ENCODE measurements around the gene C17orf50.
"Not testable (repeated sequence)": the region's sequence is repeated elsewhere in the genome, so short reads cannot be mapped to it uniquely, and the experiment has no call there.

The C17orf50 gene

DNA sequence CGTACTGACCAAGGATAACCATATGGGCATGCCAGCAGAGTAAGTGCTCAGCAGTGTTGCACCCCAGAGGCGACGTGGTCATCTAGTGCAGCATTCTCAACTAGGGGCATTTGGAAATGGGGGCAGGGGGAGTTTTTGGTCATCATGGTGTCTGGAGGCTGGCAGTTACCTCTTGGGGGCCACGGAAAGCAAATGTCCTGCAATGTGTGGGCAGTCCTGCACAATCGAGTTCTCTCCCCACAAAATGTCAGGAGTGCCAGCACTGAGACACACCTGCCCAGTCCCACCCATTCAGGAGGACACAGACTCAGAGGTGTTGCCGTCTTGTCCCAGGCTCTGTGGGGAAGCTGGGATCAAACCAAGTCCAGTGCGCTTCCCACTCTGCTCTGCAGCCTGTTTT is 26.3 kb upstream of the C17orf50 start:
- no peak for DNase-seq (ENCODE audit: low read depth, low spot score)

DNA sequence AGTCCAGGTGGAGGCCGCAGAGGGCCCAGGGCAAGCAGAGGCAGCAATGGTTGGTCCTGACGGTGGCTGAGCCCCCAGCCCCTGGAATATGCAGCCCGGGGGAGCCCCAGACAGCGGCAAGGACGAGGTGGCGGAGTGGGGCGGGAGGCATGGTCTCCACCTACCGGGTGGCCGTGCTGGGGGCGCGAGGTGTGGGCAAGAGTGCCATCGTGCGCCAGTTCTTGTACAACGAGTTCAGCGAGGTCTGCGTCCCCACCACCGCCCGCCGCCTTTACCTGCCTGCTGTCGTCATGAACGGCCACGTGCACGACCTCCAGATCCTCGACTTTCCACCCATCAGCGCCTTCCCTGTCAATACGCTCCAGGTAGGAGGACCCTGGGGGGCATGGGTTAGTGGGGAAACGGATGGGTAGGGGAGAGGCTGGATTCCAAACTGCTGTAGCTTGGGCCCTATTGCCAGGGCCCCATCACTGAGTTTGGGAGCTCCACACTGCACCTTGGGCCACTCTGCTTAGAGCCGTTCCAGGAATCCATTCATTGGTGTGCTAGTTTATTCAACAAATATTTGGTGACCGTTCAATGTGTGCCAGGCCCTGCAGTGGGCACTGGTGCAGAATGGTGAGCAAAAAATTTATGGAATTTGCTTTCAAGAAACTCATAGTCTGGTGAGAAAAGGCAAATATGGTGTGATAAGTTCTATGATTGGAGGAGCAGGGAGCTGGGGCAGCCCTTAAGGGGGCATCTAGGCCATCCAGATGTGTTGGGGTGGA is 25.5 kb upstream of the C17orf50 start:
- no peak for DNase-seq (ENCODE audit: low read depth, low spot score)

DNA sequence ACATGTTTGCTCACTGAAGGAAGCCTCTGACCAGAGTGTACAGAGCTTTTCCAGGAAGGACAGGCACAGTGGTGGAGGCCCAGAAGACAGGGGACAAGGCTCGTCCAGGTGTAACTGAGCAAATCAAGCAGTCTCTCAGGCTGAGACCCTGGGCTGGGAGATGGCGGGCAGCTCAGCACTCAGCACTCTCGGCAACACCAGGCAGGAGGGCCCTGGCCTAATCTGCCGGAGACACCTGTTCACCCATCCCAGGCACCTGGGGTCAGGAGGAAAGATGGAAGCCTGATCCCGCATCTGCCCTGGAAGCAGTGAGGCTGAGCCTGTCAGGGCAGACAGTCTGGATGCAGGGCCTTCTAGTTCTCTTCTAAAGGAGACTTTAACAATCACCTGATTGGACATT is 24.5 kb upstream of the C17orf50 start:
- DNase-seq (ENCODE audit: low read depth, low spot score), result no peak

DNA sequence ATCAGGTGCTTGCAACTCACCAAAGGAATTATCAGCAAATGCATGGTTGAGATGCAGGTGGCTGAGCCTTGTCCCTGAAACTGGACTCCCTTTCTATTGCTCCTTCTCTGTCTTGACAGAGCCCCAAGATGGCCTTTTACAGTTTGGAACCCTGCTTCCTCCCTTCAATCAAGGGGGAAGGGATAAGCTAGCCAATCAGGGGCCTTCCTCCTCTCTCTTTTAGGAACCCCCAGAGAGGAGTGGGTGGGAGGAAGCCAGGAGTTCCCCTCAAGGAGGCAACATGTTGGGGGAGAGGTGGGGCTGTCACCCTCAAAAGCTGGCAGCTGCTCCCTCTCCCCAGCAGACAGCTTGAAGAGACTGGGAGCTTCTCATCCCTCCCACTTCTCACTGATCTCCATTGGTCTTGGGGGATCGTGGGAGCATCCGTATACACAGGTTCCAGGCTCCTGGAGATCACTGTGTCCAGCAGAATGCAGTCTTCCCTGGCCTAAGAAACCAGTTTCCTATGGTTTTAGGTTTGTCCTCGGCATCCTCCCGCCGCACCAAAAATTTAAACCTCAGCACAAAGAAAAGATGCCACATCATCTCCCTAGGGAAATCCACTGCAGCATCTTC is 22.1 kb upstream of the C17orf50 start:
- DNase-seq (ENCODE audit: low read depth, low spot score), result no peak

DNA sequence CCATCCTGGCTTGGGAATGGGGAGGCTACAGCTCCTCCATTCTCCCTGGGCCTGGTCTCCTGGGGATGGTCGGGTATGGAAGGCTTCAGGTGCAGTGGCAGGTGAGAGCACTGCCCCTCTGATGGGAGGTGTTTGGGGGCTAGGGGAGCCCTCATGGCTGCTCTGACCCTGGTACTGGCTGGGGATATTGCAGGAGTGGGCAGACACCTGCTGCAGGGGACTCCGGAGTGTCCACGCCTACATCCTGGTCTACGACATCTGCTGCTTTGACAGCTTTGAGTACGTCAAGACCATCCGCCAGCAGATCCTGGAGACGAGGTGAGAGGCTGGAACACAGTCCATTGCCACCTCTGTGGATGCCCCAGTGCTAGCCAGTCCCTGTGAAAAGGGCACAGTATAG is 20.5 kb upstream of the C17orf50 start:
- no peak for DNase-seq (ENCODE audit: low read depth, low spot score)

DNA sequence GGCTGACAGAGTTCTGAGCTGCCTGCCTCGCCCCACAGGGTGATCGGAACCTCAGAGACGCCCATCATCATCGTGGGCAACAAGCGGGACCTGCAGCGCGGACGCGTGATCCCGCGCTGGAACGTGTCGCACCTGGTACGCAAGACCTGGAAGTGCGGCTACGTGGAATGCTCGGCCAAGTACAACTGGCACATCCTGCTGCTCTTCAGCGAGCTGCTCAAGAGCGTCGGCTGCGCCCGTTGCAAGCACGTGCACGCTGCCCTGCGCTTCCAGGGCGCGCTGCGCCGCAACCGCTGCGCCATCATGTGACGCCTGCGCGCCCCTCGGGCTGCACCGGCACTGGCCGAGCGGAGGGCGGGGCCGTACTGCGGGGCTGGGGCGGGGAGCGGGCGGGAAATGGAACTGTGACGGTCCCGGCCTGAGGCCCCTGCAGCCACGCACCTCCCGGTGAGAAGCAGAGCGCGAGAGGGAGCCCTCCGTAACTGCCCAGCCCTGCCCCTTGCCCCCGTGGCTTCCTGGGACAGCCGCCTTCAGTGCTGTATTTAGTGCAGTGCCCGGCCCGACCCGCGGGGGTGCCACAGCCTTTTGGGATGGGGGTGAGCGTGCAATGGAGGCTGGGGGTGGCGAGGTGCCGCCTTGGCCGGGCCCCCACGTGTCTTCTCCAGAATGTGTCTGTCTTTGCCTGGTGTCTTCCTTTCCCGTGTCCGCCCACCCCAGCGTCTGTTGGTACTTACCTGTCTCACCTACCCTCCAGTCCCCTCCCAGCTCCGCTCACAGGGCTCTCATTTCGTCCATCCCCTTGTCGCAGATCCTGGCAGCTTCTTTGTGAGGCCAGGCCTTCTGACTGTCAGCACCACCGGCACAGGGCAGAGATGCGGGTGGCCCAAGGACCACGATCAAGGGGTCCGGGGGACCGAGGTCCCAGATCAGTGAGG is 19.4 kb upstream of the C17orf50 start:
- no peak for DNase-seq (ENCODE audit: low read depth, low spot score)

DNA sequence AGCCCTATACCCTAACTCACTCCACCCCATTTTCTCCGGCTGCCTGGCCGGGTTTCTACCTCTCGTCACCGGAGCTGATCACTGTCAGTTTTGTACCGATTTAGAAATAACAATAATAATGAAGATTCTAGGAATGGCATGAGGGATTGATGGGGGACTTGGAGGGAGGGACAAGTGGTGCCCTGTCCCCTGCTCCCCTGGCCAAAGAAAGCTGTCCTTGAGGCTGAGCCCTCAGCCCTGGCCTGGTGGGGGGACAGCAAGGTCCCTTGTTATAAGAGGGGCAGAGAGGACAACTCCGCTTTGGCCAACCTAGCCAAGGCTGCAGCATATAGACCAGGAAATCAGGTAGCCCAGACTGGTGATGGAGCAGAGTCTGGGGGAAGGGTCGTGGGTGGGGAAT is 18.2 kb upstream of the C17orf50 start:
- no peak for DNase-seq (ENCODE audit: low read depth, low spot score)

DNA sequence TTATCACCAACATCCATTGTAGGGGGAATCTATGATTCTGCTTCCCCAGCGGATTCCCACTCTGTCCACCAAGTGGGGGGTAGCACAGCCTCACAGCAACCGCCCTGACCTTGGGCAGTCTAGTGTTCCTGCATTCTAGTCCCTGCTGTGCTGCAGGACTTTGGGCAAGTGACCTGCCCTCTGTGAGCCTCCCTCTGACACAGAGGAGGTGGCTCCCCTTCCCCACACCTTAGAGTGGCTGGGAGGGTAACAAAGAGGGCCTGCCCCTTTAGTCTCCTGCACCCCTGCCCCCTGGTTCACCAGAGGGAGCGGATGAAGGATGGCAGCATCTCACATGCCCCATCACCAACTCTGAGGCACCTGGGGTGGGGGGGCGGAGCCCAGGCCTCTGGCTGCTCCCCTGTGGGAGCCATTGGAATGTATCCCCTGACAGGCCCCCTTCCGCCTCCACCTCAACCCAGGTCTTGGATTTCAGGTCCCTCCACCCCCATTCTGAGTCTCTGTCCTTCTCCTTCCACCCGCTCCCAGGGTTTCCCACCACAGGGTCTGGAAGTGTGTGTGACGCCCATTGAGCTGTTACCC is 17.7 kb upstream of the C17orf50 start:
- no peak for DNase-seq (ENCODE audit: low read depth, low spot score)

DNA sequence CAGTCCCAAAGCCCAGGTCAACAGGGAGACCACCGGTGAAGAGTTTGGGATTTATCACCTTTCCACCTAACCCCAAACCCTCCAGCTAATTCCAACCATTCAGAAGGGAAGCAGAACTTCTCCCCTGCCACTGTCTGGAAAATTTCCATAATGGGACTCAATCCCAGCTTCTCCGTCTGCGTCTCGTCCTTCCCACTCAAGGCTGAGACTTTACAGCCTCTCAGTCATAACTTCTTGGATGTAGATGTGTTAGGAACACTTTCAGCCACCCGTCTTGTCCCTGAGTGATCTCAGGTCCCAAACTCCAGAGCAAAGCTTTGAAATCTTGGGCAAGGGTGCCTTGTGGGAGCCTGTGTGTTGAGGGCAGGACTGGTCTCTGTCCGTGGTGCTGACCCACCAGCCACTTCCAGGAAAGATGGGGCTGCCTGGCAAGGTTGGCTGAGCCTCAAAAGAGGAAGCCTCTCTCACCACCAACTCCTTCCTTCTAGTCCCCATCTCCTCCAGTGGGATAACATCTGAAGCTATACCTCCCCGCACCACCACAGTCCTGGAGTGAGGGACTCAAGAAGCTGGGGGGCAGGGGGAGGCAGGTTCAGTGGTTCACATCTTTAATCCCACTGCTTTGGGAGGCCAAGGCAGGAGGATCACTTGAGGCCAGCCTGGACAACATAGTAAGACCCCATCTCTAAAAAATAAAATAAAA is 16.9 kb upstream of the C17orf50 start:
- no peak for DNase-seq (ENCODE audit: low read depth, low spot score)

DNA sequence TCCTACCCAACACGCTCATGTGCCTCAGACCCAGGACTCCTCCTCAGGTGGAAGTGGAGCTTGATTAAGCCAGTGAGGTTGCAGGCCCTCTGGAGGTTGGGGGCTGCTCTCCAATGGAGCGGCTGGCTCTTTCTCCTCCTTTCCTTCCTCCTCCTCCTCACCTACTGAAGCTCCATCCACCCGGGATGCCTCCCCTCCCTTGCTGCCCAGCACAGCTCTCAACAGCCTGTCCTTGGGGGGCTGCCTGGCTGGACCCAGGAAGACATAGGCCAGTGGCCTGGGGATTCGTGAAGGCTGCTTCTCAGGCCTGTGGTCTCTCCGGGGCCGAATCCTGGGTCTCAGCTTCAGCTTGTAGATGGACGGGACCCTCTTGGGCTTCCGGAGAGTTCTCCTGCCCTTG is 15.9 kb upstream of the C17orf50 start:
- no peak for DNase-seq (ENCODE audit: low read depth, low spot score)

DNA sequence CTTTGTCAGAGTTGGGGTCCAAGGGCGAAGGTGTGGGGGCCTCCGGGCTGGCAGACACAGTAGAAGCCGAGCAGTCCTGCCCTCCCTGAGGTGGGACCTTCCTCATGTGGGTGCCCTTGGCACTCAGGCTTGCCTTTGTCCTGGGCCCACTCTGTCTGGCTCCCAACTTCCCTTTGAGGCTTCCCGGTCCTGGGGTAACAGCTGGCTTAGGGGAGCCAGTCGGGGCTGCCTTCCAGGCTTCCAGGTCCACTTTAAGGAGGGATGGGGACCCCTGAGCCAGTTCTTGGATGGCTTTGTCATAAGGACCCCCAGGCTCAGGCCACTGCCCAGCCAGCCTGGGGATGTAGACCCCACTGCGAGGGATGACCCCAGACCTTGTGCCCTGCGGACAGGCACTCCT is 15.4 kb upstream of the C17orf50 start:
- no peak for DNase-seq (ENCODE audit: low read depth, low spot score)

DNA sequence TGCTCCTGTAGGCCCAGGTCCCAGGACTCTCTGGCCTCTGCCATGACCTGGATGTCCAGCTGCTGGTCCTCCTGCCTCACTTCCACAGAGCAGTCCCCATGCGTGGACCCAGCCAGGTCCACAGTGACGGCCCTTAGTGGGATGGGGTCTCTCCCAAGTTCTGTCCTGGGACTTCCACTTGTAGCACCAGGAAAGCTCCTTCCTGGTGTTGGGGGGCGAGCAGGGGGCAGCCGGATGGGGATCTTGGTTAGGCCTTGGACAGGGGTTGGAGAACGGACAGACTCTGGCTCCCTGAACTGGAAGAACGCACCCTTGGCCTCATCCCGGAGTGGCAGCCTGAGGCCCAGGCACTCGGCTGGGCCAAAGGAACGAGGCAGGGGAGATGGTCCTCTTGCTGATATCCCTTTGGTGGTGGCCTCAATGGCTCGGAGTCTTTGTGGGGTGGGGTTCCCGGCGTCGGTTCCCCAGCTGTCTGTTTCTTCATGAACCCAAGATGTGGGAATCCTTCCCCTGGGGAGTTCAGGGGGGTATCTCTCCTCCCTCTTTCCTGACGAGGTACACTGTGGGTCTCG is 14.9 kb upstream of the C17orf50 start:
- no peak for DNase-seq (ENCODE audit: low read depth, low spot score)

DNA sequence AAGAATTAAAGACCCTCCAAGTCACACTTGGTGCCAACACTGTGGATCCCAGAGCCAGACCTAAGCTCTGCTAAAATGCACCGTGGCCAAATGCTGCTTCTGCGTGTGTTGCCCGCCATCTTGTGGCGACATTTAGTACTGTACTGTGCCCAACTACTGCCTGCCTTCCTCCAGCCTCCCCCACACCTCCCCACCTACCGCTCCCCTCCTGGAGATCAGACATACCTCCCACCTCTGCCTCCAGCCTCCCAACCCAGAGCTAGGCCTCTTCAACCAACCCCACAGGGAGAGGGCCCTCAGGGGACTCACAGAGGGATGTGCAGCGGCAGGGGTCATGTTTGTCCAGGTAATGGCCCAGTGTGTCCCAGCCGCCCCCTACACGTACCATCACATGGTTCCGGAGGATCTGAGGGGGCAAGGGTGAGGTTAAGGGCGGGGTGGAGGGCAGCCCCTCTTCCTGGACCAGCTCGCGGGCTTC is 13.1 kb upstream of the C17orf50 start:
- peak; percentile 56 for DNase-seq (ENCODE audit: low read depth, low spot score)

DNA sequence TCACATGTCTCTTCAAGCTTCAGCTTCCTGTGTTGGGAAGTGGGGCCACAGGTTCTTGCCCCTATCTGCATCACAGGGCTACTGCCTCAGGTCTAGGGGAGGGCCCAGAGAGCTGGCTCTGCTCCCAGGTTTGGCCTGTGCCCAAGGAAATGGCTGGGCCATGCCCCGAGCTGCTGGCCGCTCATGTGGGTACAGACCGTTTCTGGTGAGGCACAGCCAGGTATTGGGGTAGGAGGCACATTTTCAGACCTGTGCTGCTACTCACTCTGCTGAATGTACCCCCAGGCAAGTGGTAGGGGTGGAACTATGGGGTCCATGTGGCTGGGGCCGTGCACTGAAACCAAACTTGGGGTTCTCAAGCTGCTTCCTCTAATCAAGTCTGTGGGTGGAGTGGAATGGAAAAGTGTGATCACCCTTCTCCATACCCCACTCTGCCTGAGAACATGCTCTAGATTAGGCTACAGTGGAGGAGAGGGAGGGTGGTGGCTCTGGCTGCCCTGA is 12.3 kb upstream of the C17orf50 start:
- no peak for DNase-seq (ENCODE audit: low read depth, low spot score)

DNA sequence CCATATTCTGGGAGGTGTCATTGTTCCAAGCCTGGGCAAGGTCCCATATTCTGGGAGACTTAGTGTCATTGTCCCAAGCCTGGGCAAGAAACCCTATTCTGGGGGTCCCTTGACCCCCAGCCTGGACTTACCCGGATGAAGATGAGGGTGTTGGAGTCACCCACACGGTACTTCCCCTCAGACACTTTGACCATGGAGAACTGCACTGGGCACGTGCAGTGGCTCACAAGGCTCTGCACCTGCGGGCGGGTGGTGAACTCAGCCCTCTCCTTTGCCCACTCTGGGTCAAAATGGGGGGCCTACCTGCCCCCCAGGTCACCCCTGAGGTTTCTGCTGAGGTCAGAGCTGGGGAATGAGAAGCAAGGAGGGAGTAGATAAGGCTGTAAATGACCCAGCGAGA is 11.7 kb upstream of the C17orf50 start:
- no peak for DNase-seq (ENCODE audit: low read depth, low spot score)

DNA sequence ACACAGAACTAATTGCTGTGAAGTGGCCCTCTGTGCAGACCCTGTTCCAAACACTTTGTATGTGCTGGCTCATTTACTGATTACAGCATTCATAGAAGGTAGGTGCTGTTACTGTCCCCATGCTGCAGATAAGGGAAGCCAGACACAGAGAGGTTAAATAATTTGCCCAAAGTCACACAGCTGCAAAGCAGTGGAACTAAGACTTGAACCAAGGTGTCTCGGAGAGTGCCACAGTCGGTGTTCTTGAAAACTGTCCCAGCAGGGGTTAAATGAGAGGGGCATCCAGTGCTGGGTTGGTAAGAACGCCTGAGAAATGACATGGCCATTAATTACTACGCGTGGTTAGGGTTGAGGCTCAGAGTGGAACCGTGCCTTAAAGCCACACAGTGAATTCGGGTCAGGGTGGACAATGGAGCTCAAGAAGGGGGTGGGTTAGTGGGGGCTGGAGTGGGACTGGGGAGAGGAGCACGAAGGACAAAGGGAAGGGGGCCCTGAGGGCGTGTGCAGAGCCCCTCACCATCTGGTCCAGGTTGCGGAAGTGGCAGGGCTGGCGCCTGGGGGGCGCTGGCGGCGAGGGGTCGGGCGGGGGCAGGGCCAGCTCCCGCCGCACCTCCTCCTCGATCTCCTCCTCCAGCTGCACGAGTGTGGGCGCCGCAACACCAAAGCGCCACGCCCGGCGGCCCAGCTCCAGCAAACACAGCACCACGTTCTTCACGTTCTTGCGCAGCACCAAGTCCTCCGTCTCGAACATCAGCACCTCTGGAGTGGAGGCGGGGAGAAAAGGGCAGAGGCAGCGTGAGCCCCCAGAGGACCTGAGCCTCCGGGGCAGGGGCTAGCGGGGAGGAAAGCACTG is 10.9 kb upstream of the C17orf50 start:
- no peak for DNase-seq (ENCODE audit: low read depth, low spot score)

DNA sequence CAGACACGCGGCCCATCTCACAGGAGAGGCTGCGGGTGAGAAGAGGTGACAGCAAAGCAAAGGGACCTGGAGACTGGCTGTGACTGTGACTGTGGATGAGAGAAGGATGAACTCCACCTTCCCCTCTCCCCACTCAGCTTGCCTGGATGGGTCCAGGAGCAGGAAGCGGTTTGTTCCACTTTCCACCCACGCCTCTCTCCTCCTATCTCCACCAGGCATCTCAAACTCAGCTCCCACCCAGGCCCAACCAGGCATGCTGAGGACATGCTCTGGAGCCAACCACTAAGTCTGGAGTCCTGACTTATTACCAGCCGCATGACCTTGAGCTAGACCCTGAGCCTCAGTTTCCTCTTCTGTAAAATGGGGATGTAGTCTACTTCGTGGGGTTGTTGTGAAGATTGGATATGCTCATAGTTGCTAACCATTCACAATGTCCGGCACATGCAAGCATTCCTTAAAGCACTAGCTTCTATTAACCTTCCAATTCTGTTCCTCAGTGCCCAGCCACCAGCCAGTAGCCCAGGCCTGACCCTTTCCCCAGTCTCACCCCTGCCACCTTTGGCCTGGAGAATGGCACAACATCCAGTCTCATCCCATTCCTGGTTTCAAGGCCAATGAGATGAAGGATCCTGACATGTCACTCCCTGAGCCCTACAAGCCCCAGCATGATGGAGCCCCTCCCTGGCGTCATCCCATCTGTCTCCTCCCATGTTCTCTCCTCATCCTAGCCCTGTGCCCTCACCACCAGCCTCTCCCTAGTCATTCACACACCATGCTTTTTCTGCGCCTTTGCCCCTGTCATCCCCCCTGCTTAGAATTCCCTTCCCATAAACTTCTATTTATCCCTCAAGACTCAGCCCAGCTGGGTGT is 9.9 kb upstream of the C17orf50 start:
- no peak for DNase-seq (ENCODE audit: low read depth, low spot score)

DNA sequence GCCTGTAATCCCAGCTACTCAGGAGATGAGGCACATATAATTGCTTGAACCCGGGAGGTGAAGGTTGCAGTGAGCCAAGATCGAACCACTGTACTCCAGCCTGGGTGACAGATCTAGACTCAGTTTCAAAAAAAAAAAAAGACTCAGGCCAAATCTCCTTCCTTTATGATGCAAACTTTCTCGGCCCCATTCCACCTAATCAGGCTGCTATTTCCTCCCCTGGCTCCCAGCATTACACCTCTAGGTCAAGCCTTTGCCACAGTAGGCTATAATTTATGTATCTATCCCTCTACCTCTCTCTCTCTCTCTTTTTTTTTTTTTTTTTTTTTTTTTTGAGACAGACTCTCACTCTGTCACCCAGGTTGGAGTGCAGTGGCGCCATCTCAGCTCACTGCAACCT is 9.1 kb upstream of the C17orf50 start:
- not testable (repeated sequence) for DNase-seq (ENCODE audit: low read depth, low spot score)

DNA sequence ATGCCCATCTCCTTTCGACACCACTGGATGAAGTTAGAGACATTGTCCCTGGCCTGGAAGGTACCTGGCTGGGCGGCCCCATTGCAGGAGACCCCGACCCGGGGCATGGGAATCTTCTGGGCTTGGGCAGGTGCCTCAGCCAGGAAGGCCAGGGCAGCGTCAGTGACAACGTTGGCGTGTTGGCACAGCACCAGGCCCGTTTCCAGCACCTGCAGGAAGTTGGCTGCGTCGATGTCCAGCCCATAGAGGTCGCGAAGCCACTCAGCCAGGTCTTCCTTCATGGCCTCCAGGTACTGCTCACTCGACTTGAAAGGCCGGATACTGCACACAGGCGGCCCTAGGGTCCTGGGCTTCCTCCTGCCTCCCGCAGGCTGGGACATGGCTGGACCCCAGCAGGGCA is 8.2 kb upstream of the C17orf50 start:
- no peak for DNase-seq (ENCODE audit: low read depth, low spot score)

All from activated naive CD8-positive, alpha-beta T cell treated with anti-CD3 and anti-CD28 coated beads, Interleukin-2, amount 50 U/mL, for 16 hours (primary cell).